GM21737 (cell line): Measurements from ENCODE around the gene NCK2.

Experiments
- ATAC-seq: cut with Tn5 transposase; IDR thresholded peaks from one replicate; pipeline ENCODE4 v1.9.1; 2021; ENCODE audit warnings: mild to moderate bottlenecking, moderate library complexity; ENCODE audit not compliant: unreplicated experiment

NCK2 gene

DNA sequence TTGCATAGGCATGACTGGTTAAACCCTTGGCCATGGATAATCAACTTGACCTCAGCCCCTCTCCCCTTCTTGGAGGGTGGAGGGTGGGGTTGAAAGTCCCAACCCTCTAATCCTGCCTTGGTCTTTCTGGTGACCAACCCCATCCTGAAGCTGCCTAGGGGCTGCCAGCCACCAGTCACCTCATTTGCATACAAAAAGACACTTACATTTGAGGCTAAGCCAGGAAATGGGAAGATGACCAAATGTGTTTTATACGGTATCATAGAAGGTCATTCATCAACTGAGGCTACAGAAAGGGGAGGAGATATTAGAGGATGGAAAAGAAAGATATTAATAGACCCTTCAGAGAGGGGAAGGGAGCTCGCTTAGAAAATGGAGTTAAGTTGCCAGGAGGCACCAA is 96.8 kb downstream of the NCK2 start:
- ATAC-seq, result no peak

DNA sequence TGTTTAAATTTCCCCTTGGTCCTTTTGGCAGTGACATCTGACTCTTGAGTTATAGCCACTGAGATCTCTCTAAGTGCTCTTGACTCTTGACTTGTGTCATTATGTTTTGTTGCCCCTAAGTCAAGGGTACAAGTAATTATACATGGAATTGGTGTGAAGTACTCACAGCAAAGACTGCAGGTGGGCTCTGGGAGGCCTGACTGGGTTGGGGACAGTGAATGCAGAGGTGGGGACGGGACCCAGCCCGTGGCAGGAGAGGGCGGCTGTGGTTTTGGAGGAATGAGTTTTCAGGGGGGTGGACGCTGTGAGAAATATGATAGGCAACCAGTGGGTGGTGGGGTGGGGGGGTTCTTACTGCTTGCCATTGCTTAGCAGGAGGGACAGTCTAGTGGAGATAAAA is 97.8 kb downstream of the NCK2 start:
- no peak for ATAC-seq

DNA sequence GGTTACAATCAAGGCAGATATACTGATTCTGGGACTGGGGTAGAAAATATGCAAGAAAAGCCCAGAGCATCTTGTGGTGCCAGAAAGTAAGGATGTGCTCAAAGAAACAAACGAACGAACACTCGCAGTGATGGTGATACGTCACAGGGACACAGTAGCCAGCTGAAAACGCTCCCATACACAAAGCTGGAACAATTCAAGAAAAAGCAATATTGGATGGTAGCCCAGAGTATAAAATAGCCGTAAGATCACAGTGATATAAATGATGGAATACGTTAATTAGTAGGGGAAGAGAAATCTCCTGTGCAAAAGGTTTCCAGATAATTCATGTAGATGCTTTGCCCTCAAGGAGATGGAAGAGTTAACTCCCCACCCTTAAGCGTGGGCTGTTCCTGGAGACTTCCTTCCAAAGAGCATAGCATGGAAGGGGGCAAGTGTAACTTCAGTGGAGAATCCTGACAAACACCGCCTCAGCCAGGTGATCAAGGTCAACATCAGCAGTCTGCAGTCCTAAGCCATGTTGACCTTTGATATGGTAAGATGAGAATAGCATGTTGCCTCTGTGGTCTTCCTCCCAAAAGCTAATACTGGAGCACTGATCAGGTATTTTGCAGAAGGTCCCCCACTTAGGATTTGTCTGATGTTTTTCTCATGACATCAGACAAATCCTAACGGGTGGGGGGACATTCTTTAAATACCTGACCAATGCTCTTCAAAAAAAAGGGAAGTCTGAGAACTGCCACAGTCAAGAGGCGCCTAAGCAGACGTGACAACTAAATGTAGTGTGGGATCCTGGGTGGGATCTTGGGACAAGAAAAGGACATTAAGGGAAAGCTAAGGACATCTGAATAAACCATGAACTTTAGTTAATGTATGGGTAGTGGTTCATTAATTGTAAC is 99.0 kb downstream of the NCK2 start:
- no peak for ATAC-seq

DNA sequence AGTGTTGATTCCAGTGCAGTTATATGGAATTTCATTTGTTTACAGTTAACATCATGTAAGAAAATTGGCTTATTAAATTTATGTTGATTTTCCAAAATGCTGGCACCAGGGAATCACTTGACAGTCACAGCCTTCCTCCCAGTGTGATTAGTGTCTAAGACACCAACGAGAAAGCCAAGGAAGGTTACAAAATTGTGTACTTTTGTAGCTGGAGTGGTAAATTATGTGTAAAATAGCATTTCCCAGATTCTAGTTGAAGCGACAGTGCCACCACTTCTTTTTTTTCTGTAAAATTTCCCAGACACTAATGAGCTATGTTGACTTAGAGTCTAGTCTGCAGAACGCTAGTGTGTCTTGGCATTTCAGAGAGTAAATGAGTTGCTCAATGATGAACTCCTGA is 101.3 kb downstream of the NCK2 start:
- no peak for ATAC-seq

DNA sequence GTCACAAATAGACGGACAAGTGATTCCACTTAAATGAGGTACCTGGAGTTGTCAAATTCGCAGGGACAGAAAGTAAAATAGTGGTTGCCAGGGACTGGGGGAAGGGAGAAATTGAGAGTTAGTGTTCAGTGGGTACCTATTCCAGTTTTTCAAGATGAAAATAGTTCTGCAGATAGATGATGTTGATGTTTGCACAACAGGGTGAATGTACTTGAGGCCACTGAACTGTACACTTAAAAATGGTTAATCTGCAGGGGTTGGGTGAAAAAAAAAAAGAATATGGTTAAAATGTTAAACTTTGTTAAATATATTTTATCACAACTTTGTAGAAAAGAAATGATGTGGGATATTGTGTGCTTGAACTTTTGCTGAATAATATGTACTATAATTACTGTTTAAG is 102.3 kb downstream of the NCK2 start:
- no peak for ATAC-seq

DNA sequence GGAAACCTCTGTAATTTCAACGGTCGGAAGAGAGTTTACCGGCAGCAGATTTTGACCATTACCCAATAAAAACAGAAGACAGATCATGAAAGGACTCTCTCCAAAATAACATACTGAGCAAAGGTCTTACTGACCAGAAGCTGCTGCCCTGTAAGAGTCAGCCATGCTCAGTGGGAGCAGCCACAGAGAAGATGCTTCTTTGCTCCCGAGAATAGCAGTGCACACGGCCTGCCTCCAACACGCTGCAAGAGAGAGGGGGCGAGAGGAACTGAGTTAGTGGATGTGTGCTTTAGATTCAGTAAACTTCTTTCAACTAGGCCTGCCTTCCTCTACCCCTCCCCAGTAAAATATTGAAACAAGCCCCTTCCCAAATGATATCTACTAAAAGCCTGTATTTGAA is 103.7 kb downstream of the NCK2 start:
- ATAC-seq, result no peak

DNA sequence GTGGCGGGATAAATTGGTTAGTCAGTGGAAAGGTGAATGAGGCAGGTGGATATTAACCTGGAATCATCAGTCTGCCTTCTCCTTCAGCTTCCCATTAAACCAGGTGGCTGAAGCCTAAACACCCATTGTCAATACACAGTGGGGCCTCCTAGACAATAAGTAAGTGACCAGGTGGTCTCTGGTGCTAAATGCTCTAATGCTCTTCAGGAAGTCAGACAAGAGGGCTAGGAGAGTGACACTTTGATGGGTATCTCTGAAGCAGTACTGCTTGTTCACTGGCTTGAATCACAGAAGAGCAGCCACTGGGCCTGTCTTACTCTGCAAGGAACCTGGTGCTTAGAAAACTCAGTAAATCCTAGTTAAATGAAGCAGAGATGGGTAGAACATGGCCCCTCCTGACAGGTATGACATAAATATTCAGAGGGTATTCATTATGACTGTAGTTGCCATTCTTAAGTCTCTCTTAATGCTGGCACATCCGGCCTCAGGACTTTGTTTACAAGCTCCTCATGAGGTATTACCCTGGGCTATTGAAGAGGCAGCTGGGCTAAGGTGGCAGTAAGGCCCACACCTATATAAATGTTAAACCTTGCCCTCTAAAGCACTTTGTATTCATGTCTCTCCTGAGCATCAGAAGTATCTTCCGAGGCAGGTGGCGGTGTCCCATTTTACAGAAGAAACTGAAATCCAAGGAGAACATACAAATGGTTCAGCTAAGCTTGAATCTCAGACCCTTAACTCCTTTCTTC is 104.9 kb downstream of the NCK2 start:
- ATAC-seq, result no peak

DNA sequence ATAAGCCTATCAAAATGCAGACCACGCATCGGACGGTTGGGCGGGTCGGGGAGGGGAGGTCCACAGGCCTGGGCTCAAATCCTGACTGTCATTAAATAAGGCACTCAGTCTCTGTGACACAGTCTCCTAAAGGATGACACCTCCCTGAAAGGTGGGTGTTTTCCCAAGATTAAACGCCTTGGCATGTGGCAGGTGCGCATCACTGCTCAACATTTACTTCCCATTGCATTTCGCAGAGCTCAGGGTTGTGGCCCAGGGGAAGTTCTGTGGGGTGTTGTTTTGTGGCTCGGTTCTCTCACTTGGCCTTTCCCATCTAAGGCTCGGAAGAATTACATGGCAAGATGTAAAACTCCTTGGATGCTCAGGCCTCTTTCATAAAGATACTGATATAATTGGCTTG is 107.4 kb downstream of the NCK2 start:
- ATAC-seq, result no peak

DNA sequence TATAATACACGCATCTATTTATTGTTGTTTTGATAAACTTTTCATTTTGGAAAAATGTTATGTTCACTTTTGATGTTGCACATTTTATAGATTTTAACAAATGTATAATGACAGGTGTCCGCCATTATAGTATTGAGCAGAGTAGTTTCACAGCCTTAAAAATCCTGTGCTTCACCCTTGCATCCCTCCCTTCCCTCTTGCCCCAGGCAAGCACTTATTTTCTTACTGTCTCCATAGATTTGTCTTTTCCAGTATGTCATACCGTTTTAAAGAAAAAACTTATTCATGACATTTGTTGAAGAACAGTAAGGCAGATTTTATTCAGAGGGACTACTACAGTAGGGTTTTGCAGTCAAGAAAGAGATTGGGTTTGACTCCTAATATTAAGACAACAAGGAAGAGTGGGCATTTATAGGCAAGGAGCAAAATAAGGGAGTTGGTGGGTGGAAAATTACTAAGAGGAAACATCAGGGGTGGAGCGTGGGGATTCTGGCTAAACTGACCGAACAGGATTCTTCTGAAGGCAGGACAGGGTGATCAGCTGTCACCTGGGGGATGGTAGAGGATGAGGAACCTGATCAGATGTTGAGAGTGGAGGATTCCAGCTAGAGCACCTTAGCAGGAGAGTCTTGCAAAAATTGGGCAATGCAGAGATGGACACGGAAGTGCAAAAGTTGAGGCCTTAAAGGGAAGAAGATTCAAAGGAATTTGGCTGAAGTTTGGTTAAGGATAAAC is 108.8 kb downstream of the NCK2 start:
- no peak for ATAC-seq

DNA sequence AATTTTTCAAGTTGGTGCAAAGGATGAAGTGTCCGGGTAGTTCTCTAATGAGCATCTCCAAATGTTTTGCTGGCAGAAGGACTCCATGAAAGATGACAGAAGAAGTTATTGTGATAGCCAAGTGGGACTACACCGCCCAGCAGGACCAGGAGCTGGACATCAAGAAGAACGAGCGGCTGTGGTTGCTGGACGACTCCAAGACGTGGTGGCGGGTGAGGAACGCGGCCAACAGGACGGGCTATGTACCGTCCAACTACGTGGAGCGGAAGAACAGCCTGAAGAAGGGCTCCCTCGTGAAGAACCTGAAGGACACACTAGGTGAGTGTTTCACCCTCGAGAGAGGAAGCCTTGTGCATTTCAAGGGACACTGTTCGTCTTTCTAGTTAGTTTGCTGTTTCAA is 110.3 kb downstream of the NCK2 start:
- ATAC-seq, result no peak

DNA sequence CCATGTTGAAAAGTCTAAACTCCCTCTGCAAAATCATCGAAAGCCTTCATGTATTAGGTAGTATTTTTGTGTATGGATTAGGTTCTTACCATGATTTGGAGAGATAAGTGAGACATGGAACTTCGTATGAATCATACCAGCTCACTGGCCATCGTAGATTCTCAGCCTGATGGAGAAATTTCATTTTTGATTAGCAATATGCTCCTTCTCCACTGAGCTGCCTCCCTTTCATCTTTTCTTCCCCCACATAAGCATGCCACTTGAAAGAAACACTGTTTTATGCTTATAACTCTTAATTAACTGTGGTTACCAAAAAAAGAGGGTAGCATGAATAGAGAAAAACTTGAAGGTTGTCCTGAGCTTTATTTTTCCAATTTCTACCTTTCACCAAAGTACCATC is 111.9 kb downstream of the NCK2 start:
- no peak for ATAC-seq

DNA sequence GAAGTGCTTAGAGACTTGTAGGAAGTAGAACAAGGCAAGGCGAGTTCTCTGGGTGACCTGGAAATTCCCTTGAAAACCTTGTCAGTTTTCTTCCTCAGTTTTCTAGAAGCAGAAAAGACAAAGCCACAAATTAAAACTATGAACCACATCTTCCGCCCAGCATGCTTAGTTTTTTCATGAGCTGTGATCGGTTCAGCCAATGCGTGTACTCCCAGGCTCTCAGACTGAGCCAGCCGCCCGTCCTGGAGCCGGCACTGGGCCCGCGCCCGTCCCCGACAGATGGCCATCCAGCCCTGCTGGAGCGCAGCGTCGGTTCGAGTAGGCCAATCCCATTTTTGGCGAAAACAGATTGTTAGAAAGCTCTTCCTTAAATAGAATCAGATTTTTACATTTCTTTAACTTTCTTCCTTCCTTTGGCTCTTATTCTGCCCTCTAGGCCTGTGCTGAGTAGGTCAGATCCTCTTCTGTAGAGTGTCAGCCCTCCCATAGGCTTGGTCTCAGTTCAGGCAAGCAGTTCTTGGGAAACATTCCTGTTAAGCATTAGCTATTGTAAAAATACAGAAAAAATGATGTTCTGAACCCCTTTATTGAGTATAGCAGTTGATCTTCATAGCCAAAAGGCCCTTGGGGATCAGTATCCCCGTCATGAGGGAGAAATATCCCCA is 112.5 kb downstream of the NCK2 start:
- no peak for ATAC-seq

DNA sequence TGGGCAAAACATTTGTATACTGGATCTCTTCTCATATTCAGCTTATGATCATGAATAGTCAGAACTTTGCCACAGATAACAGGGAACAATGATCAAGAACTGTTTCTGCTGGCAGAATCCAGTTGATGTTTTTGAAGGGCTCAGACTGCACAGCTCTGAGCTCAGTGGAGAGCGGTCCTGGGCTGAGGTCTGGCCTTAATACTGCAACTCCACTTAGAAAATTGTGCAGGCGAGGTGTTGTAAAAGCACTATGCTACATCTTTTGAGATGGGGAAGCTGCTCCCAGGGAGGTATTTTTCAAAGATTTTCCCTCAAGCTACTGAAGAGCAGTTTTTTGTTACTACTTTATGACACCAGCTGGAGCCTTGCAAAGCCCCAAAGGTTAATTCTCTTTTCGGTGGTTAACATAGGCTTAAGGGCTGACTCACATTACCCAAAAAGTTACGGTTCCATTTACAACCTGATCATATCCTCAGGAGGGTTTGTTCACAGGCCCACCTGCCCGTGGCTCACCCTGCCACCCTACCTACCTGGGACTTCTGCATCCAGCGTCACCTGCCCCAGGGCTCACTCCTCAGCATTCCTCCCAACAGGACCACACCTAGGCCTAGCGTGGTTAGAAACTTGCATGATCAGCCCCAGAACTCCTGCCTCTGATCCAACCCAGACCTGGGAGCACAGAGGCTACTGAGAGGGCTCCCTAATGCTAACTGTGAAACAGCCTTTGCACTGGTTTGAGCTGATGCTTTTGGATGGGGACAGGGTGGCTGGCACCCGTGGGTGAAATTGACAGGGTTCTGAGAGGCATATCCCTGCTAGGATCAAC is 114.4 kb downstream of the NCK2 start:
- no peak for ATAC-seq

DNA sequence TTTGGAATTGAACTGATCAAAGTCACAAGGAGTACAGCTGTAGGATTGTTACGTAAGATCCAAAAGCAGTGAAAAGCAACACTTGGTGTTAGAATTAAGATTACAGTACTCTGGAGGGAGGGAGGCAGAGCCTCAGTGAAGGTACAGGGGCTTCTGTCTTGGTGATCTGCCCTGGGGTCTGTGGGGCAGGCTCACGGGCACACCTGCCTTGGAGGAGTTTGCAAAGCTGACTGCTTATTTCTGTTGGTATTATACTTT is 114.9 kb downstream of the NCK2 start:
- ATAC-seq, result no peak

DNA sequence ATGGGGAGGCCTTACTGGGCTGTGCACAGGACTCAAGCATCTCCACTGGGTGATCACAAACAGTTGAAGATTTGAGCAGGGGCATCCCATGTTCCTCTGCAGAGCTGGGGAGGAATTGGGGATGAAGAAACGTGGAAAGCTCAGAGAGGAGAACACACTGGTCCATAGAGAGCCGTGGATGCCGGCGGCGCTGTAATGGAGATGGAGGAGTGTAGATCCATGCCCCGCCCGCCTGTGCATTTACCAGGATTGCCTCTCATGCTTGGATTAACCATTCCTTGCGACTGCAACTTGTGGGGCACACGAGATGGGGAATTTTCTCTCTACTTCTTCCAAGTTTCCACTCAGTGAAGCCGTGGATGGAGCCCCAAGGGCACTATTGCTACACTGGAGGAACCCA is 115.9 kb downstream of the NCK2 start:
- ATAC-seq, result no peak

DNA sequence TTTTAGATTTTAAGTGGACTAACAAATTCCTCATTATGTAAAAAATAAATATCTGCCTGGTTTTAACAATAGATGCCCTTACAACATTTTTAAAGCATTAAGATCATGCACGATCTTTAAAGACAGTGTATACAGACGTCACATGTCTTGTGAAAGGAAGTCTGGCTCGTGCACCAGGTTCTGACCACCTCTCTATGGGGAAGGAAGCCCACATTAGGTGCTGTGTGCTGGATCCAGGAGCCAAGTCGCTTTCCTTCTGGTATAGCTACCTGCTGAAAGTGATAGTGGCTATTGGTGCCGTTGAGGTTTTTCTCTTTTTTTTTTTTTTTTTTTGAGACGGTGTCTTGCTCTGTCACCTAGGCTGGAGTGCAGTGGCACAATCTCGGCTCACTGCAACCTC is 116.5 kb downstream of the NCK2 start:
- no peak for ATAC-seq

DNA sequence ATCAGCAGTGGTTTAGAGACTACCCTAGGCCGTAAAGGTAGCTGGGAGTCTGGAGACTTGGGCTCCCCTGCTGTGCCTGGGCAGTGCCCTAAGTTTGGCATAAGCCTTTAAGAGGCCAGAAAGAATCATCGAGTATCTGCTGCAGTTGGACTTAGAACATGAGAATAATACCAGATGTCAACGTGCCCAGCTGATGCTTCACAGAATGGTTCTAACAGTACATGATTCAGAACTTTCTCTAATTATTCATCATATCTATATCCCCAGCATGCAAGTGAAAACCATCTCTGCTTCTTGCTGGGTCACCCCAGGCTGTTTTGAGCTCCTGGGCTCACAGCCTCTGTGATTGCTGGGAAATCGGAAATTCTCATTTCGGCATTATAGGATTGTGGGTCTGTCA is 118.1 kb downstream of the NCK2 start:
- no peak for ATAC-seq

DNA sequence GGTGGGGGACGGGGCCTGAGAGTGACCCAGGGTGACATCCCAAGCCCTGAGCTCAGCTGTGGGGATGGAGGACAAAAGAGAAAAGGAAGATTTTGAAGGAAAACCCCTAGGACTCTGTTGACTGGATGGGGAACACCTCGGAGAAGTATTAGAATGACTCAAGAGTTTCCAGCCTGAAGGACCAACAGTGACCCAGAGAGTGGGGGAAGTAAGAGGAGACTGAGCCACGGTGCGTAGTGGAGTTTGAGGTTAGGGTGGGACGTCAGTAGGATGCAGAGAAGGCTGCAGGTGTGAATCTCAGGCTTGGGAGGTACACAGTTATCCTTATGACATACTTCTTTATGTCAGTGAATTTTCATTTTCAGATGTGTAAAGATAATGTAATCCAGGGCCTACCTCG is 119.5 kb downstream of the NCK2 start:
- no peak for ATAC-seq

DNA sequence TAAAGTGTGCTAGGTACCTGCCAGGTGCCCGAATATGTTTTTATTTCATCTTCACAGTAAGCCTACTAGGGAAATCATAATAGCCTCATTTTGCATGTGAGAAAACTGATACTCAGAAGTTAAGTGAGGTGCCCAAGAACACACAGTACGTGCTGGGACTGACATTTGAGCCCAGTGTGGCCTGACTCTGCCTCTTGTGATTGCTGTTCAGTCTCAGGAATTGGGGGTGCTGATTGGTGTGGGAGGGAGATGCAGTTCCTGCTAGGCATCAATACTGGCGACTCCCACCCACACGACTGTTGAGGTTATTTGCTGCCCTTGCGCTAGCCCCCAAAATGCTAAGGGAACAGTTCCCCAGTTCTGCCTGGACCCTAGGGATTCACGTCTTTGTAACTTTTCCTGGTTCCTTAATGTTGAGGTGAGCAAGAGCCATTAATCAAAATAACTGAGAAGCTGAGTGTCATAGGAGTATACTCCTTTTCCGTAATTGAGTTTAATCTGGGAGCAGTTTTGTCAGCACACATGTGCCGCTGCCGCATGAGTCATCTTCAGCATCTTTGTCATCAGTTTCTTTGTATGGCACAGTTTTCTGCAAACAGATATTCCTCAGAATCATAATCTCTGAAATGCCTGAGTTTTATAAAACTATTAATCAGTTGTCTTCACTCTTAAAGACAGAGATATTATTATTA is 120.7 kb downstream of the NCK2 start:
- ATAC-seq, result no peak
